Cardiac fibroblast (primary cell): Measurements from ENCODE around the gene GRID2.
A peak's percentile ranks its signal among the peaks of the same experiment; 100 is the strongest.

Experiments
- DNase-seq, 2 donors: peaks; one replicate each; pipeline versions ENCODE4 v3.0.0 to v3.0.0-alpha.2; 2010; ENCODE audit warnings: low read depth in 2 of 2
- H3K4me3 ChIP-seq, 2 donors: replicated peaks in 1 of 2; 1 replicate in 1 of 2; 2 replicates in 1 of 2; pipeline ENCODE4 v1.5.1; 2011; ENCODE audit warnings: low read depth in 2 of 2, low read length in 2 of 2, mild to moderate bottlenecking in 2 of 2, moderate library complexity in 1 of 2
- TF ChIP-seq, protein P1 (sequence below): IDR thresholded peaks from one replicate; pipeline ENCODE4 v1.5.1; 2011; ENCODE audit warnings: low read depth, mild to moderate bottlenecking, low read length, inconsistent platforms

GRID2 gene

GRCh38 chr4:92646826-92647225, 343.1 kb downstream of the GRID2 start:
- TF ChIP-seq, protein P1, sequence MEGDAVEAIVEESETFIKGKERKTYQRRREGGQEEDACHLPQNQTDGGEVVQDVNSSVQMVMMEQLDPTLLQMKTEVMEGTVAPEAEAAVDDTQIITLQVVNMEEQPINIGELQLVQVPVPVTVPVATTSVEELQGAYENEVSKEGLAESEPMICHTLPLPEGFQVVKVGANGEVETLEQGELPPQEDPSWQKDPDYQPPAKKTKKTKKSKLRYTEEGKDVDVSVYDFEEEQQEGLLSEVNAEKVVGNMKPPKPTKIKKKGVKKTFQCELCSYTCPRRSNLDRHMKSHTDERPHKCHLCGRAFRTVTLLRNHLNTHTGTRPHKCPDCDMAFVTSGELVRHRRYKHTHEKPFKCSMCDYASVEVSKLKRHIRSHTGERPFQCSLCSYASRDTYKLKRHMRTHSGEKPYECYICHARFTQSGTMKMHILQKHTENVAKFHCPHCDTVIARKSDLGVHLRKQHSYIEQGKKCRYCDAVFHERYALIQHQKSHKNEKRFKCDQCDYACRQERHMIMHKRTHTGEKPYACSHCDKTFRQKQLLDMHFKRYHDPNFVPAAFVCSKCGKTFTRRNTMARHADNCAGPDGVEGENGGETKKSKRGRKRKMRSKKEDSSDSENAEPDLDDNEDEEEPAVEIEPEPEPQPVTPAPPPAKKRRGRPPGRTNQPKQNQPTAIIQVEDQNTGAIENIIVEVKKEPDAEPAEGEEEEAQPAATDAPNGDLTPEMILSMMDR: no peak
- DNase-seq: peak in 1 of 2 donors; percentile 0
- no peak overlapping the region for H3K4me3 ChIP-seq

- TF ChIP-seq, protein P1: no peak
- no peak for DNase-seq
- H3K4me3 ChIP-seq: no peak overlapping the region
Measured at GRCh38 chr4:92651536-92651935, 347.8 kb downstream of the GRID2 start.

- H3K4me3 ChIP-seq: no peak overlapping the region
- TF ChIP-seq, protein P1: no peak
- no peak for DNase-seq
Measured at GRCh38 chr4:92654084-92654483, 350.3 kb downstream of the GRID2 start.

DNA sequence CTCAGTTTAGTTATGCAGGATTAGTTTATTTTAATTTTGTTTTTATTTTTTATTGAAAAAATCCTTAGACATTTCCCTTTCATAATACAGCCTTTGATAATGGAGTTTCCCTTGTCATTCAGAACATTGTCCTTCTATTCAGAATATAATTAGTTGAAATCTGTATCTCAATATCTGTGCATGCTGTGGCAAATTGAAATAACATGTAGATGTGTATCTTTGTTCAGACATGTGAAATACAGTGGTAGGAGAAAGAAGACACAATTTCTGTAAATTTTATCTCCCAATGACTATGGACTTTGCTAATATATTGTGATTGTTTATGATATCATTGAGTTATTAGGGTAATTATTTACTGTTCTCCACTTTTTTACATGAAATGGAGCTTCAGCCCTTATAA, 353.9 kb downstream of the GRID2 start:
- DNase-seq: no peak
- no peak overlapping the region for H3K4me3 ChIP-seq
- TF ChIP-seq, protein P1: no peak

DNA sequence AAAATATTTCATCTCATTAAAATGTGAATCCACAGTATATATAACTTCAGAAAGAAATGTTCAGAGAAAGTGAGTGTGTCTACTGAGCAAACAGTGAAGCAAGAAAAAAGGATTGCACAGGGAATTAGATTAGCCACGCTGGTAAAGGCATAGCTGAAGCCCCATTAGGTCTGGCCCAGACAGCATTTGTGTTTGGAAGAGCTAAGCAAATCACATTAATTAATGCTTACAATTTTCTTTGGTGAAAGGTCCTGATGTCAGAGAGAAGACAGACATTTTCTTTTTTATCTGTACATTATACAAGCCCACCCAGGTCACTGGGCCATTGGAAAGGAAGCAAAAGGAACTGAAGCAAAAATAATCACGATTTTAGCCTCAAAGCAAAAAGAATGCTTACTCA, 354.6 kb downstream of the GRID2 start:
- no peak overlapping the region for H3K4me3 ChIP-seq
- TF ChIP-seq, protein P1: no peak
- no peak for DNase-seq

- no peak overlapping the region for H3K4me3 ChIP-seq
- DNase-seq: no peak
- TF ChIP-seq, protein P1: no peak
Measured at GRCh38 chr4:92677805-92678204, 374.0 kb downstream of the GRID2 start.

DNA sequence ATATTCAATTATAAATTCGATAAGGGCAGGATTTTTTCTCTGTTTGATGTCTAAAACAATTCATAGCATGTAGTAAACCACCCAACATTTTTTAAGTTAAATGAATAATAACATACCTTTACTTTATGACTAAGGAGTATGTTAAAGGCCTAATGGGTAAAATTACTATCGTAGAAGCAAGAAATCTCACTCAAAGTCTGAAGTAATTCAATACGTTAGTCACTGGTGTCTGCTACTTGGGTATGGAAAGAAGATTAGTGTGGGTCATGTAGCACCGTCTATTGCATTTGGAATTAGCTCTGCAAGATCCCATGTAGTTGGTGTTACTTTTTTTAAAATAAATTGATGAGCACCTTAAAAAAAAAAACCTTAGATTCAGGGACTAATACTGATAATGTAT, 374.5 kb downstream of the GRID2 start:
- TF ChIP-seq, protein P1: no peak
- H3K4me3 ChIP-seq: no peak overlapping the region
- no peak for DNase-seq
